IPS DF 6.9 (cell line): ENCODE results near the gene GNG4.
"Not testable (repeated sequence)": the region's sequence is repeated elsewhere in the genome, so short reads cannot be mapped to it uniquely, and the experiment has no call there.

Experiments used
- DNase-seq: peaks from one replicate; pipeline ENCODE4 v3.0.0-alpha.2; 2013; ENCODE audit warnings: low read depth, low spot score
- H3K27ac ChIP-seq: one replicate; pipeline ENCODE4 v1.5.1; 2013; ENCODE audit warnings: low read length, control low read depth
- H3K27me3 ChIP-seq: 2 replicates; pipeline ENCODE4 v1.6.1; 2013; ENCODE audit warnings: mild to moderate bottlenecking, low read length; ENCODE audit not compliant: control insufficient read depth, insufficient read depth
- H3K36me3 ChIP-seq: 2 replicates; pipeline ENCODE4 v1.6.1; 2013; ENCODE audit warnings: low read length; ENCODE audit not compliant: control insufficient read depth, insufficient read depth
- H3K4me1 ChIP-seq: 2 replicates; pipeline ENCODE4 v1.6.1; 2013; ENCODE audit warnings: low read length; ENCODE audit not compliant: control insufficient read depth, insufficient read depth
- H3K4me3 ChIP-seq: 2 replicates; pipeline ENCODE4 v1.5.1; 2013; ENCODE audit warnings: mild to moderate bottlenecking, low read length
- H3K9me3 ChIP-seq: 2 replicates; pipeline ENCODE4 v1.6.1; 2013; ENCODE audit warnings: low read length, inconsistent platforms; ENCODE audit not compliant: control insufficient read depth, insufficient read depth
- WGBS: extraction: QIAGEN DNeasy Blood & Tissue Kit; methylation state at CpG from one replicate; pipeline ENCODE4 v1.1.7; 2013; ENCODE audit warnings: mixed read lengths, missing lambda C conversion rate; ENCODE audit not compliant: insufficient read length, insufficient coverage; 5-methylcytosine and 5-hydroxymethylcytosine counted together

GNG4 gene

GRCh38 chr1:235586413-235586812 lies 63.2 kb downstream of the GNG4 start:
- no CpG with 5 or more reads among the region's 5 CpGs for WGBS
- Histone ChIP-seq H3K4me3 (no peak overlapping the region), H3K27me3 (no peaks in the 10 kb centered on the region), H3K9me3 (peaks cover 5% of the 10 kb centered on the region; the same call in 1 of the 2 replicates), H3K4me1 (no peaks in the 10 kb centered on the region), H3K36me3 (peaks cover 2% of the 10 kb centered on the region; the same call in 1 of the 2 replicates), H3K27ac (no peak overlapping the region)
- no peak for DNase-seq

- DNase-seq: no peak
- no peaks in the 10 kb centered on the region for H3K27me3 ChIP-seq
- peaks cover 5% of the 10 kb centered on the region for H3K9me3 ChIP-seq
- peaks cover 2% of the 10 kb centered on the region for H3K36me3 ChIP-seq
- no peak overlapping the region for H3K27ac ChIP-seq
- H3K4me3 ChIP-seq: no peak overlapping the region
- no CpG with 5 or more reads among the region's 2 CpGs for WGBS
- H3K4me1 ChIP-seq: no peaks in the 10 kb centered on the region
Measured at GRCh38 chr1:235584973-235585372, 64.6 kb downstream of the GNG4 start.

- no CpG with 5 or more reads among the region's 4 CpGs for WGBS
- Histone ChIP-seq H3K27ac (no peak overlapping the region), H3K4me3 (no peak overlapping the region), H3K36me3 (no peaks in the 10 kb centered on the region; the same call in 1 of the 2 replicates), H3K4me1 (no peaks in the 10 kb centered on the region), H3K27me3 (no peaks in the 10 kb centered on the region), H3K9me3 (no peaks in the 10 kb centered on the region; the same call in 1 of the 2 replicates)
- DNase-seq: no peak
Measured at GRCh38 chr1:235583511-235584001, 66.0 kb downstream of the GNG4 start.

DNA sequence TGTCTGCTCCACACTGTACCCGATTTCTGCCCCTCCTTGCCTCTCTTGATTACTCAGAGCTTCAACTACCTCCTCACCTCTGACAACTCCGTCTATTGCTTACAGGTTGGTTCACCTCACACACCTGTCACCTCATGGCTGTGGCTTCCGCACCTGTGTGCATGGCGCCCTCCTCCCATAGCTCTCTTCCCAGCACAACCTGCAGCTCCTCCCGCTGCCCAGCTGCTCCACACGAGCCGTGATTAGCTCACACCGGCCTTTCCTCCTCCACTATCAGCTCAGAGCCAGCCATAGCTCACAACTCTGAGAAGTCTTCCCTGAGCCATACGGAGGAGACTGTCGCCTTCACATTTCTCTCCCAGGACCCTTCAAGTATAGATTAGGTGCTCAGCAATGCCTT lies 67.5 kb downstream of the GNG4 start:
- no peaks in the 10 kb centered on the region for H3K27me3 ChIP-seq
- no peak overlapping the region for H3K4me3 ChIP-seq
- no peak overlapping the region for H3K27ac ChIP-seq
- no peaks in the 10 kb centered on the region; the same call in 1 of the 2 replicates for H3K9me3 ChIP-seq
- no peaks in the 10 kb centered on the region; the same call in 1 of the 2 replicates for H3K36me3 ChIP-seq
- H3K4me1 ChIP-seq: no peaks in the 10 kb centered on the region
- DNase-seq: no peak
- no CpG with 5 or more reads among the region's 10 CpGs for WGBS

DNA sequence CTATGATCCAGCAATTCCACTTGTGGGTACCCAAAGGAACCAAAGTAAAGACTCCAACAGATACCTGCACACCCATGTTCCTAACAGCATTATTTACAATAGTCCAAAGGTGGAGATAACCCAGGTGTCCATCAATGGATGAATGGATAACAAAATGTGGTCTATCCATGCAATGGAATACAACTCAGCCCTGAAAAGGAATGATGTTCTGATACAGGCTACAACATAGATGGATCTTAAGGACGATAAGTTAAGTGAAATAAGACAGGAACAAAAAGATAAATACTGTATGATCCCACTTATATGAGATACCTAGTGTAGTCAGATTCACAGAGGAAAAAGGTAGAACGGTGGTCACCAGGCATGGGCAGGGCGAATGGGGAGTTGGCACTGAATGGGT lies 69.7 kb downstream of the GNG4 start:
- Histone ChIP-seq H3K27me3 (no peaks in the 10 kb centered on the region), H3K9me3 (no peaks in the 10 kb centered on the region; the same call in 1 of the 2 replicates), H3K36me3 (no peaks in the 10 kb centered on the region; the same call in 1 of the 2 replicates), H3K27ac (no peak overlapping the region), H3K4me3 (no peak overlapping the region), H3K4me1 (no peaks in the 10 kb centered on the region)
- no CpG with 5 or more reads among the region's 3 CpGs for WGBS
- DNase-seq: no peak

GRCh38 chr1:235575597-235575996 lies 74.0 kb downstream of the GNG4 start:
- Histone ChIP-seq H3K4me3 (no peak overlapping the region), H3K9me3 (no peaks in the 10 kb centered on the region), H3K36me3 (no peaks in the 10 kb centered on the region; the same call in 1 of the 2 replicates), H3K4me1 (no peaks in the 10 kb centered on the region), H3K27ac (no peak overlapping the region), H3K27me3 (no peaks in the 10 kb centered on the region)
- no peak for DNase-seq
- WGBS: no CpG with 5 or more reads among the region's 6 CpGs

DNA sequence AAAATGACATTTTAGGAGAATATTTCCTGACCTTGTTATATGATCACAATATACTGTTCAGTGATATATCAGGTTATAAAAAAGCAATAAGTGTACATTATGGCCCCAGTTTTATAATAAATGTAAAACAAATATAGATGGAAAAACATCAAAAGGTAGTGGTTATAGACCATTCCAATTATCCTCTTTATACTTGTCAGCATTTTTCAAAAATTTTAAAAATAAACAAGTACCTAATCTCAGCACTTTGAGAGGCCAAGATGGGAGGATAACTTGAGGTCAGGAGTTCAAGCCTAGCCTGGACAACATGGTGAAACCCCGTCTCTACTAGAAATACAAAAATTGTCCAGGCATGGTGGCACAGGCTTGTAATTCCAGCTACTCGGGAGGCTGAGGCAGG lies 75.7 kb downstream of the GNG4 start:
- Histone ChIP-seq H3K27me3 (no peaks in the 10 kb centered on the region), H3K27ac (no peak overlapping the region), H3K4me1 (no peaks in the 10 kb centered on the region), H3K36me3 (no peaks in the 10 kb centered on the region), H3K9me3 (no peaks in the 10 kb centered on the region), H3K4me3 (no peak overlapping the region)
- WGBS: no CpG with 5 or more reads among the region's 2 CpGs
- no peak for DNase-seq

- not testable (repeated sequence) for H3K27ac ChIP-seq, H3K27me3 ChIP-seq, H3K4me1 ChIP-seq, H3K36me3 ChIP-seq, H3K9me3 ChIP-seq, DNase-seq, H3K4me3 ChIP-seq
- WGBS: no CpG with 5 or more reads among the region's 5 CpGs
Measured at GRCh38 chr1:235572971-235573370, 76.6 kb downstream of the GNG4 start.

GRCh38 chr1:235571482-235571881 lies 78.1 kb downstream of the GNG4 start:
- DNase-seq: no peak
- no peaks in the 10 kb centered on the region for H3K36me3 ChIP-seq
- H3K27me3 ChIP-seq: no peaks in the 10 kb centered on the region
- no peak overlapping the region for H3K27ac ChIP-seq
- H3K9me3 ChIP-seq: no peaks in the 10 kb centered on the region
- no peak overlapping the region for H3K4me3 ChIP-seq
- no CpG with 5 or more reads among the region's 3 CpGs for WGBS
- H3K4me1 ChIP-seq: no peaks in the 10 kb centered on the region

DNA sequence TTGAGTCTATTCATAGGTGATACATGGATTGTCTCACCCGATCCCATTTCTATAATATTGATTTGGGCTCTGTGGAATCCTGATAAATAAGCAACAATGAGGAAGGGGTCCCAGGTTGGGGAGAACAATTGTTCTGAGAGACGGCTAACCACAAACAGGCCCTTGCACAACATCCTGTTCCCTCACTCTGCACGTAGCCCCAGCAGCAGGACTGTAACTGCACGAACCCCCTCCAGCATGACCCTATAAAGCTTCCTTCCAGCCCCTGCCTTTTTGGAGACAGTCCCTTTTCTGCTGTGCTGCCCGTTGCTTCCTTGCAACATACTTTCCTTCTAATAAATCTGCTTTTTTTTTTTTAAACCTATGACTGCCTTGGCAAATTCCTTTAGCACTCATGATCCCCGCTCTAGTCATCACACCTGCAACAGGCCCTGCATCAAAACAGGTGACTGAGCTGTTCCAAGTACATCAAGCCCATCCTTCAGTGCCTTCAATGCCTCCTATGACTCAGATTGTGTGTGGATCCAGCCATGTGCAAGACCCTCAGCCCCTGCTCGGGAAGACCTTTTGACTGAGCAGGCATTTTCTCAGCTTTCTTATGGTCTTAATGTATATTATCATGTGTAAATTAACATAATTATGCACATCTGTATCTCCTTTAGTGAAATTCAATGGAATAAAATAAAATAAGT lies 81.6 kb downstream of the GNG4 start:
- H3K27me3 ChIP-seq: no peaks in the 10 kb centered on the region
- no CpG with 5 or more reads among the region's 7 CpGs for WGBS
- H3K9me3 ChIP-seq: no peaks in the 10 kb centered on the region
- 0 out of 2 replicates have a peak, but pooled peaks cover 2% of the 10 kb centered on the region for H3K4me1 ChIP-seq
- H3K27ac ChIP-seq: no peak overlapping the region
- no peak for DNase-seq
- no peaks in the 10 kb centered on the region for H3K36me3 ChIP-seq
- no peak overlapping the region for H3K4me3 ChIP-seq

GRCh38 chr1:235566084-235566483 lies 83.5 kb downstream of the GNG4 start:
- H3K27ac ChIP-seq: no peak overlapping the region
- H3K27me3 ChIP-seq: no peaks in the 10 kb centered on the region
- H3K4me3 ChIP-seq: no peak overlapping the region
- DNase-seq: no peak
- H3K36me3 ChIP-seq: no peaks in the 10 kb centered on the region
- H3K4me1 ChIP-seq: 0 out of 2 replicates have a peak, but pooled peaks cover 2% of the 10 kb centered on the region
- no peaks in the 10 kb centered on the region for H3K9me3 ChIP-seq
- no CpG with 5 or more reads among the region's 8 CpGs for WGBS
